HG02973 (cell line): Measurements from ENCODE around the gene ZBTB24.
A peak's percentile ranks its signal among the peaks of the same experiment; 100 is the strongest.
"Not testable (repeated sequence)": the region's sequence is repeated elsewhere in the genome, so short reads cannot be mapped to it uniquely, and the experiment has no call there.

Source experiments
- ATAC-seq: cut with Tn5 transposase; IDR thresholded peaks from one replicate; pipeline ENCODE4 v1.9.1; 2021; ENCODE audit warnings: moderate library complexity; ENCODE audit not compliant: unreplicated experiment

ZBTB24 gene

GRCh38 chr6:109482905-109483734 lies at the start of gene ZBTB24:
TSS of gene ZBTB24 (minus strand) at chr6:109483219. CDS start at chr6:109482026, 1,193 bp downstream.
- peak; percentile 86 for ATAC-seq

- ATAC-seq = no peak
These were observed 48.4 kb upstream of the ZBTB24 start for GRCh38 chr6:109531446-109531845.

- no peak for ATAC-seq
These were observed 45.0 kb upstream of the ZBTB24 start for GRCh38 chr6:109527989-109528388.

GRCh38 chr6:109526905-109527628 lies 44.0 kb upstream of the ZBTB24 start:
- no peak for ATAC-seq

- ATAC-seq = no peak
These were observed 41.1 kb upstream of the ZBTB24 start for GRCh38 chr6:109524129-109524528.

- ATAC-seq = no peak
These were observed 40.5 kb upstream of the ZBTB24 start for GRCh38 chr6:109523478-109523877.

GRCh38 chr6:109521080-109521479 lies 38.1 kb upstream of the ZBTB24 start:
- ATAC-seq = no peak

- not testable (repeated sequence) for ATAC-seq
These were observed 36.6 kb upstream of the ZBTB24 start for GRCh38 chr6:109519647-109520046.

GRCh38 chr6:109516929-109517328 lies 33.9 kb upstream of the ZBTB24 start:
- ATAC-seq = no peak

- no peak for ATAC-seq
These were observed 32.9 kb upstream of the ZBTB24 start for GRCh38 chr6:109515781-109516409.

GRCh38 chr6:109514946-109515345 lies 31.9 kb upstream of the ZBTB24 start:
- no peak for ATAC-seq

GRCh38 chr6:109513571-109514071 lies 30.6 kb upstream of the ZBTB24 start:
- no peak for ATAC-seq

GRCh38 chr6:109512271-109512817 lies 29.3 kb upstream of the ZBTB24 start:
- no peak for ATAC-seq

- ATAC-seq = no peak
These were observed 28.8 kb upstream of the ZBTB24 start for GRCh38 chr6:109511832-109512231.

- no peak for ATAC-seq
These were observed 27.3 kb upstream of the ZBTB24 start for GRCh38 chr6:109510358-109510757.

GRCh38 chr6:109508166-109508860 lies 25.3 kb upstream of the ZBTB24 start:
- no peak for ATAC-seq

- no peak for ATAC-seq
These were observed 24.6 kb upstream of the ZBTB24 start for GRCh38 chr6:109507490-109508072.

GRCh38 chr6:109506841-109507240 lies 23.8 kb upstream of the ZBTB24 start:
- ATAC-seq = no peak

- no peak for ATAC-seq
These were observed 23.3 kb upstream of the ZBTB24 start for GRCh38 chr6:109506314-109506713.
